Measurements from ENCODE around the gene ARHGAP15. TPM values are rescaled to one million over a fixed set of nuclear protein-coding genes. Genes with fewer than 3 reads are reported as not detected.

Gene ARHGAP15
- total and polyA plus RNA-seq, 2 experiments from 2014 or later, result 0.26 TPM; not detected in 1

DNA sequence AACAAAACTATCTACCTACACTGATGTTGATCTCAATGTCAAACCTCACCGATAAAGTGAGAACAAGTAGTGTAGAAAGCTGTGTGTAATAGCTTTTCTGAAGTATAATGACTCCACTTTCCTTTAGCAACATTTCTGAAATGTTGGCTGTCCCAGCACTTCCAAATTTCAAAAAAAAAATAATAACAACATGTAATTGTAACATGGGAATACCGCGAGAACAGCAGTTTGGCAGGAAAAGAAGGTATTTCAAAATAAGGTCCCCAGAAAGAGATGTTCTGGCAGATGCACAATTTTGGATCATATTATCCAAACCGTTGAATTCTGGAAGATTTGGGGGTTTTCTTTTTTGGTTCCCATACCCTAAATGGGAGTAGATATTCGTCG is 352.0 kb downstream of the ARHGAP15 start:
- Histone ChIP-seq H3K4me2 (0 out of 2 replicates have a peak overlapping the region, but pooled peaks have one; percentile 1), H3K79me2 (replicated peaks; ENCODE audit: insufficient read depth) (no peaks in the 10 kb centered on the region), H3K27me3 (ENCODE audit: insufficient read depth) (peaks cover 37% of the 10 kb centered on the region), H3K9me2 (ENCODE audit: insufficient read depth) (no peaks in the 10 kb centered on the region), H3F3A (replicated peaks; ENCODE audit: low read depth) (no peaks in the 10 kb centered on the region), H2AFZ (no peak overlapping the region), H3K4me1 (ENCODE audit: insufficient read depth) (peaks cover 7% of the 10 kb centered on the region; the same call in 1 of the 2 replicates), H3K36me3 (ENCODE audit: insufficient read depth) (no peaks in the 10 kb centered on the region), H3K4me3 (no peak overlapping the region), H3K27ac (ENCODE audit: low read depth) (no peak overlapping the region), H4K20me1 (replicated peaks; ENCODE audit: insufficient read depth) (no peaks in the 10 kb centered on the region)
- ATAC-seq, result no peak
- DNase-seq (ENCODE audit: low spot score), result no peak
- no peak for TF ChIP-seq POLR2AphosphoS5 (IDR thresholded peaks at IDR 0.05; ENCODE audit: low read depth)
- TF ChIP-seq, protein P1, sequence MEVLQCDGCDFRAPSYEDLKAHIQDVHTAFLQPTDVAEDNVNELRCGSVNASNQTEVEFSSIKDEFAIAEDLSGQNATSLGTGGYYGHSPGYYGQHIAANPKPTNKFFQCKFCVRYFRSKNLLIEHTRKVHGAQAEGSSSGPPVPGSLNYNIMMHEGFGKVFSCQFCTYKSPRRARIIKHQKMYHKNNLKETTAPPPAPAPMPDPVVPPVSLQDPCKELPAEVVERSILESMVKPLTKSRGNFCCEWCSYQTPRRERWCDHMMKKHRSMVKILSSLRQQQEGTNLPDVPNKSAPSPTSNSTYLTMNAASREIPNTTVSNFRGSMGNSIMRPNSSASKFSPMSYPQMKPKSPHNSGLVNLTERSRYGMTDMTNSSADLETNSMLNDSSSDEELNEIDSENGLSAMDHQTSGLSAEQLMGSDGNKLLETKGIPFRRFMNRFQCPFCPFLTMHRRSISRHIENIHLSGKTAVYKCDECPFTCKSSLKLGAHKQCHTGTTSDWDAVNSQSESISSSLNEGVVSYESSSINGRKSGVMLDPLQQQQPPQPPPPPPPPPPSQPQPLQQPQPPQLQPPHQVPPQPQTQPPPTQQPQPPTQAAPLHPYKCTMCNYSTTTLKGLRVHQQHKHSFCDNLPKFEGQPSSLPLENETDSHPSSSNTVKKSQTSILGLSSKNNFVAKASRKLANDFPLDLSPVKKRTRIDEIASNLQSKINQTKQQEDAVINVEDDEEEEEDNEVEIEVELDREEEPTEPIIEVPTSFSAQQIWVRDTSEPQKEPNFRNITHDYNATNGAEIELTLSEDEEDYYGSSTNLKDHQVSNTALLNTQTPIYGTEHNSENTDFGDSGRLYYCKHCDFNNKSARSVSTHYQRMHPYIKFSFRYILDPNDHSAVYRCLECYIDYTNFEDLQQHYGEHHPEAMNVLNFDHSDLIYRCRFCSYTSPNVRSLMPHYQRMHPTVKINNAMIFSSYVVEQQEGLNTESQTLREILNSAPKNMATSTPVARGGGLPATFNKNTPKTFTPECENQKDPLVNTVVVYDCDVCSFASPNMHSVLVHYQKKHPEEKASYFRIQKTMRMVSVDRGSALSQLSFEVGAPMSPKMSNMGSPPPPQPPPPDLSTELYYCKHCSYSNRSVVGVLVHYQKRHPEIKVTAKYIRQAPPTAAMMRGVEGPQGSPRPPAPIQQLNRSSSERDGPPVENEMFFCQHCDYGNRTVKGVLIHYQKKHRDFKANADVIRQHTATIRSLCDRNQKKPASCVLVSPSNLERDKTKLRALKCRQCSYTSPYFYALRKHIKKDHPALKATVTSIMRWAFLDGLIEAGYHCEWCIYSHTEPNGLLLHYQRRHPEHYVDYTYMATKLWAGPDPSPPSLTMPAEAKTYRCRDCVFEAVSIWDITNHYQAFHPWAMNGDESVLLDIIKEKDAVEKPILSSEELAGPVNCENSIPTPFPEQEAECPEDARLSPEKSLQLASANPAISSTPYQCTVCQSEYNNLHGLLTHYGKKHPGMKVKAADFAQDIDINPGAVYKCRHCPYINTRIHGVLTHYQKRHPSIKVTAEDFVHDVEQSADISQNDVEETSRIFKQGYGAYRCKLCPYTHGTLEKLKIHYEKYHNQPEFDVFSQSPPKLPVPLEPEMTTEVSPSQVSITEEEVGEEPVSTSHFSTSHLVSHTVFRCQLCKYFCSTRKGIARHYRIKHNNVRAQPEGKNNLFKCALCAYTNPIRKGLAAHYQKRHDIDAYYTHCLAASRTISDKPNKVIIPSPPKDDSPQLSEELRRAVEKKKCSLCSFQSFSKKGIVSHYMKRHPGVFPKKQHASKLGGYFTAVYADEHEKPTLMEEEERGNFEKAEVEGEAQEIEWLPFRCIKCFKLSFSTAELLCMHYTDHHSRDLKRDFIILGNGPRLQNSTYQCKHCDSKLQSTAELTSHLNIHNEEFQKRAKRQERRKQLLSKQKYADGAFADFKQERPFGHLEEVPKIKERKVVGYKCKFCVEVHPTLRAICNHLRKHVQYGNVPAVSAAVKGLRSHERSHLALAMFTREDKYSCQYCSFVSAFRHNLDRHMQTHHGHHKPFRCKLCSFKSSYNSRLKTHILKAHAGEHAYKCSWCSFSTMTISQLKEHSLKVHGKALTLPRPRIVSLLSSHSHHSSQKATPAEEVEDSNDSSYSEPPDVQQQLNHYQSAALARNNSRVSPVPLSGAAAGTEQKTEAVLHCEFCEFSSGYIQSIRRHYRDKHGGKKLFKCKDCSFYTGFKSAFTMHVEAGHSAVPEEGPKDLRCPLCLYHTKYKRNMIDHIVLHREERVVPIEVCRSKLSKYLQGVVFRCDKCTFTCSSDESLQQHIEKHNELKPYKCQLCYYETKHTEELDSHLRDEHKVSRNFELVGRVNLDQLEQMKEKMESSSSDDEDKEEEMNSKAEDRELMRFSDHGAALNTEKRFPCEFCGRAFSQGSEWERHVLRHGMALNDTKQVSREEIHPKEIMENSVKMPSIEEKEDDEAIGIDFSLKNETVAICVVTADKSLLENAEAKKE (CRISPR knock-in tag; IDR thresholded peaks at IDR 0.05), result no peak
- TF ChIP-seq, protein P2, sequence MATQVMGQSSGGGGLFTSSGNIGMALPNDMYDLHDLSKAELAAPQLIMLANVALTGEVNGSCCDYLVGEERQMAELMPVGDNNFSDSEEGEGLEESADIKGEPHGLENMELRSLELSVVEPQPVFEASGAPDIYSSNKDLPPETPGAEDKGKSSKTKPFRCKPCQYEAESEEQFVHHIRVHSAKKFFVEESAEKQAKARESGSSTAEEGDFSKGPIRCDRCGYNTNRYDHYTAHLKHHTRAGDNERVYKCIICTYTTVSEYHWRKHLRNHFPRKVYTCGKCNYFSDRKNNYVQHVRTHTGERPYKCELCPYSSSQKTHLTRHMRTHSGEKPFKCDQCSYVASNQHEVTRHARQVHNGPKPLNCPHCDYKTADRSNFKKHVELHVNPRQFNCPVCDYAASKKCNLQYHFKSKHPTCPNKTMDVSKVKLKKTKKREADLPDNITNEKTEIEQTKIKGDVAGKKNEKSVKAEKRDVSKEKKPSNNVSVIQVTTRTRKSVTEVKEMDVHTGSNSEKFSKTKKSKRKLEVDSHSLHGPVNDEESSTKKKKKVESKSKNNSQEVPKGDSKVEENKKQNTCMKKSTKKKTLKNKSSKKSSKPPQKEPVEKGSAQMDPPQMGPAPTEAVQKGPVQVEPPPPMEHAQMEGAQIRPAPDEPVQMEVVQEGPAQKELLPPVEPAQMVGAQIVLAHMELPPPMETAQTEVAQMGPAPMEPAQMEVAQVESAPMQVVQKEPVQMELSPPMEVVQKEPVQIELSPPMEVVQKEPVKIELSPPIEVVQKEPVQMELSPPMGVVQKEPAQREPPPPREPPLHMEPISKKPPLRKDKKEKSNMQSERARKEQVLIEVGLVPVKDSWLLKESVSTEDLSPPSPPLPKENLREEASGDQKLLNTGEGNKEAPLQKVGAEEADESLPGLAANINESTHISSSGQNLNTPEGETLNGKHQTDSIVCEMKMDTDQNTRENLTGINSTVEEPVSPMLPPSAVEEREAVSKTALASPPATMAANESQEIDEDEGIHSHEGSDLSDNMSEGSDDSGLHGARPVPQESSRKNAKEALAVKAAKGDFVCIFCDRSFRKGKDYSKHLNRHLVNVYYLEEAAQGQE (IDR thresholded peaks at IDR 0.05; ENCODE audit: unreplicated experiment), result no peak
- TF ChIP-seq ZNF114 (CRISPR knock-in tag; IDR thresholded peaks at IDR 0.05), result no peak
- TF ChIP-seq STAT1 (IDR thresholded peaks at IDR 0.05; ENCODE audit: unreplicated experiment), result no peak
- no peak for TF ChIP-seq ZNF331 (CRISPR knock-in tag; IDR thresholded peaks at IDR 0.05; ENCODE audit: low read depth)
- TF ChIP-seq NANOG (IDR thresholded peaks at IDR 0.05; ENCODE audit: borderline replicate concordance), result no peak
- TF ChIP-seq, protein P3, sequence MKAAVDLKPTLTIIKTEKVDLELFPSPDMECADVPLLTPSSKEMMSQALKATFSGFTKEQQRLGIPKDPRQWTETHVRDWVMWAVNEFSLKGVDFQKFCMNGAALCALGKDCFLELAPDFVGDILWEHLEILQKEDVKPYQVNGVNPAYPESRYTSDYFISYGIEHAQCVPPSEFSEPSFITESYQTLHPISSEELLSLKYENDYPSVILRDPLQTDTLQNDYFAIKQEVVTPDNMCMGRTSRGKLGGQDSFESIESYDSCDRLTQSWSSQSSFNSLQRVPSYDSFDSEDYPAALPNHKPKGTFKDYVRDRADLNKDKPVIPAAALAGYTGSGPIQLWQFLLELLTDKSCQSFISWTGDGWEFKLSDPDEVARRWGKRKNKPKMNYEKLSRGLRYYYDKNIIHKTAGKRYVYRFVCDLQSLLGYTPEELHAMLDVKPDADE (IDR thresholded peaks at IDR 0.05), result no peak
- Mint-ChIP-seq H3K27me3 (ENCODE audit: insufficient read depth, low read depth, poor library complexity) (peaks cover 4% of the 10 kb centered on the region), H3K36me3 (ENCODE audit: low read depth) (no peaks in the 10 kb centered on the region), H3K4me1 (peaks cover 21% of the 10 kb centered on the region), H3K9me3 (no peaks in the 10 kb centered on the region), H3K27ac (no peak overlapping the region), H3K4me3 (no peak overlapping the region)

Measured in GM23338 (cell line).